Memory B cell (primary cell): Measurements from ENCODE around the gene RNF112.

ENCODE experiments used
- ATAC-seq: fragments of 150-1000 bp; cut with Tn5 transposase; 2 replicates; pipeline ENCODE4 v1.10.0; 2021; ENCODE audit warnings: low read depth, mild to moderate bottlenecking, moderate library complexity
- DNase-seq, 2 donors: peaks; one replicate each; pipeline ENCODE4 v3.0.0; 2022; ENCODE audit warnings: low spot score in 2 of 2
- H3K27ac Mint-ChIP-seq: one replicate; pipeline ENCODE4 v1.8.0; 2022; ENCODE audit warnings: mild to moderate bottlenecking, moderate library complexity, mixed read lengths
- H3K27me3 Mint-ChIP-seq: one replicate; pipeline ENCODE4 v1.8.0; 2022; ENCODE audit warnings: mixed read lengths
- H3K36me3 Mint-ChIP-seq: one replicate; pipeline ENCODE4 v1.8.0; 2022; ENCODE audit warnings: mild to moderate bottlenecking, mixed read lengths
- H3K4me1 Mint-ChIP-seq: one replicate; pipeline ENCODE4 v1.8.0; 2022; ENCODE audit warnings: mixed read lengths
- H3K4me3 Mint-ChIP-seq: one replicate; pipeline ENCODE4 v1.8.0; 2022; ENCODE audit warnings: mild to moderate bottlenecking, moderate library complexity, mixed read lengths
- H3K9me3 Mint-ChIP-seq: one replicate; pipeline ENCODE4 v1.8.0; 2022; ENCODE audit warnings: mixed read lengths

The RNF112 gene

DNA sequence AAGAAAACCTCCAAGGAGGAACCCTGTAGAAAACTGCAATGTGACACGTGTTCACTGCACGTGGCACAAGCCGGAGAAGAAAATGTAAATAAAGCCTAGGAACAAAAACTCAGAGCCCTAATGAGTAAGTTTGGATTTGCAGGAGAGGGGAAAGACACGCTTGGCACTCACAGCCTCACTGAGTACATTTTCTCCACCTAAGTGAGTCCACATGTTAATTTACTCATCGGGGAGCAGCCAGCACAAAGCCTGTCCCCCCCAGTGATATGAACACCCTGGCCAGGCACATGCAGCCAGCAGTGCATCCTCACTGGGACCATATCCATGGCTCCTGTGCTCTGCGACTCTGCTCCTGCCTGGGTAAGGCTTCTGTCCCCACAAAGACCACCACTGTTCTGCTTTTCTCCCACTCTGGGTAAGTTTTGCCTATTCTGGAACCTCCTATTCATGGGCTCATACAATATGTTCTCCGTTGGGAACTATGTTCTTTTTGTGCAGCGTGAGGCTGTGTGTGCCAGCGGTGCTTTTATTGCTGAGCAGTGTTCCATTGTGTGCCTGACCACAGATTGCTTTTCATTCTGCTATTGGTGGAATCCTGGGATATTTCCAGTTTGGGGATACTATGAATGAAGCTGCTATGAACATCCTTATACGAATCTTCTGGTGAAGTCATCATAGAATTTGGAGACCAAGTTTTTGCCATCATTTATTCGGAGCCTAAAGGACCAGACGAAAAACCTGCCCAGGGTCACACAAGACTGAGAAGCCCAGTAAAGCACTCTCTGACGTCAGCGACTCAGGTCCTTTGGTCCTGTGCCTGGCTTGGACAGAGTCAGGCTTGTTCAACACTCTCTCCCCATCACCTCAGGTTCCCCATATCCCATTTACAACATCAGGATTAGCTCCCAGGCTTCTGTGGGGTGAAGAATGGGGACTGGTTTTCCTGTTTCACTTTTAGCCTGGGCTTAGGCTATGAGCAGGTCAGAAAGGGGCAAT, 53.3 kb downstream of the RNF112 start:
- Mint-ChIP-seq H3K27me3 (no peaks in the 10 kb centered on the region), H3K36me3 (peaks cover 2% of the 10 kb centered on the region), H3K4me3 (peak overlapping the region; percentile 54), H3K27ac (peak overlapping the region; percentile 85), H3K4me1 (peaks cover 42% of the 10 kb centered on the region), H3K9me3 (no peaks in the 10 kb centered on the region)
- no peak for ATAC-seq
- DNase-seq = no peak
